ENCODE results near the gene RARA.

- TF ChIP-seq CTCF (IDR thresholded peaks at IDR 0.05) (no peak), POLR2A (IDR thresholded peaks at IDR 0.05) (no peak)
Observed at GRCh38 chr17:40378966-40379365, 70.0 kb downstream of the RARA start.
